Activated CD4-positive, alpha-beta T cell treated with anti-CD3 and anti-CD28 coated beads for 36 hours (primary cell): Measurements from ENCODE around the gene NTN4. TPM values are rescaled to one million over a fixed set of nuclear protein-coding genes. Genes with fewer than 3 reads are reported as not detected.
"Not testable (repeated sequence)": the region's sequence is repeated elsewhere in the genome, so short reads cannot be mapped to it uniquely, and the experiment has no call there.

Source experiments
- ATAC-seq: fragments of 200-7000 bp; cut with Tn5 transposase; one replicate; pipeline ENCODE4 v1.10.0; 2021; ENCODE audit warnings: mild to moderate bottlenecking, moderate library complexity
- CTCF ChIA-PET: fragments of 350-600 bp; sonication (Branson Sonifier 250); formaldehyde crosslinking; loops from one replicate; lab custom pipeline; 2021; ENCODE audit warnings: antibody characterized with exemption; lab: Charles Lee
- POLR2A ChIA-PET: fragments of 350-600 bp; sonication (Branson Sonifier 250); formaldehyde crosslinking; loops from one replicate; lab custom pipeline; 2021; ENCODE audit warnings: antibody characterized with exemption, inconsistent platforms; lab: Charles Lee
- DNase-seq: peaks from one replicate; pipeline ENCODE4 v3.0.0-alpha.2; 2020
- H3K27ac Mint-ChIP-seq: one replicate; pipeline ENCODE4 v1.8.0; 2021; ENCODE audit warnings: mixed read lengths
- H3K27me3 Mint-ChIP-seq: one replicate; pipeline ENCODE4 v1.8.0; 2021; ENCODE audit warnings: mixed read lengths
- H3K36me3 Mint-ChIP-seq: one replicate; pipeline ENCODE4 v1.8.0; 2021; ENCODE audit warnings: low read depth, mixed read lengths
- H3K4me1 Mint-ChIP-seq: one replicate; pipeline ENCODE4 v1.8.0; 2021; ENCODE audit warnings: mixed read lengths
- H3K4me3 Mint-ChIP-seq: one replicate; pipeline ENCODE4 v1.8.0; 2021; ENCODE audit warnings: mild to moderate bottlenecking, moderate library complexity, mixed read lengths
- H3K9me3 Mint-ChIP-seq: one replicate; pipeline ENCODE4 v1.8.0; 2021; ENCODE audit warnings: low read depth, mixed read lengths
- intact Hi-C, 2 experiments: fragments of 100-400 bp; cut with DNase I in 1 of 2; cut with micrococcal nuclease in 1 of 2; formaldehyde crosslinking; loops; one replicate each; pipeline versions ENCODE4 v1.14.2 to v1.15.1; 2022 to 2024; cut with DNase I, micrococcal nuclease
- total RNA-seq, 2 experiments: library from RNA; stranded (reverse); gene quantifications; one replicate each; pipeline ENCODE4 v1.2.3, GENCODE V29; 2021

Gene NTN4
- total RNA-seq, 2 experiments from 2014 or later = not detected

DNA sequence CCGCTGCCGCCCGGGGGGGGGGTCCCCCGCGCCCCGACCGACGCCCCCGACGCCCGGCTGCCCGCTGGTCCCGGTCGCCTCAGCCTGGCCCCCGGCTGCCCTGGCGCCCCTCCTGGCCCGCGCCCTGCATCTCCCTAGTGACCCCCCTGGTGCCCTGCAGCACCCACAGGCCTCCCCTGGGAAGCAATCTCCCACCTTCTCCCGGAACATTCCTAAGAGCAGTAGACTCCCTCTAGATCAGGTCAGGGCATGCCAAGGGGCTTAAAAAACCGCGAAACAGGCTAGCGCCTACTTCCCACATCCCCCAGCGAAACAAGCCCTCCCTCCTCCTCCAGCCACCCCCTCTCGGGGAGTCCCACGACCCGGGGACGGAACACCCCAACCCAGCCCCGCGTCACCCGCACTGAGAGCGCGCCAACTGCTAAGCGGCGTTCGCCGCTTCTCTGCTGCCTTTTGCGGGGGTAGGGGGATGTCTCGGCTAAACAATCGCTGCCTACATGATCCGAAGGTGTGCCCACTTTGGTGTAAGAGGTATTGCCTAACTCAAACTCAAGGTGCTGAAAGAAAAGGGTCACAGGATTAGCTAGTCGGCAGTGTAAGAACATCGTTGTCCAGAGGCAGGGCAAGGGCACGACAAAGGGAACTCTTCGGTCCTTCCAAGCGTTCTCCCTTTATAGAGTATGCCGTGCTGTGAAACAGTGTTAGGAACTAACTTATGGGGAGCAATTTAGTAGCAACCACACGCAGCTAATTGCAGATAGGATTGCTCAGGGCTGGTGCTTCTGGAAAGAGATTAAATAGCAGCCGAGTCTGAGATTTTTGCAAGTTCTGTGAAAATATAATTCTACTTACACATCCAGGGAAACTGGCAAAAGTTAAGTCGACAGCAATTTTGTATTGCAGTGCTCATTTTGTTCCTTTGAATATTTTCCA, 619 bp upstream of the NTN4 start:
- ATAC-seq = peak; percentile 48
- intact Hi-C loops = no loop called here
- Mint-ChIP-seq H3K4me1 (peaks cover 6% of the 10 kb centered on the region), H3K27ac (no peak overlapping the region), H3K36me3 (no peaks in the 10 kb centered on the region), H3K4me3 (peak overlapping the region; percentile 66), H3K9me3 (no peaks in the 10 kb centered on the region), H3K27me3 (peaks cover 50% of the 10 kb centered on the region)
- DNase-seq = peak; percentile 39
- ChIA-PET CTCF (interaction anchor here (0.7 kb wide), 1 partner anchor 10 kb away, joined by 4 read pairs; no protein-coding TSS in a partner anchor), POLR2A (interaction anchor here (0.6 kb wide), 1 partner anchor 1265 kb away, joined by 3 read pairs; no protein-coding TSS in a partner anchor)

DNA sequence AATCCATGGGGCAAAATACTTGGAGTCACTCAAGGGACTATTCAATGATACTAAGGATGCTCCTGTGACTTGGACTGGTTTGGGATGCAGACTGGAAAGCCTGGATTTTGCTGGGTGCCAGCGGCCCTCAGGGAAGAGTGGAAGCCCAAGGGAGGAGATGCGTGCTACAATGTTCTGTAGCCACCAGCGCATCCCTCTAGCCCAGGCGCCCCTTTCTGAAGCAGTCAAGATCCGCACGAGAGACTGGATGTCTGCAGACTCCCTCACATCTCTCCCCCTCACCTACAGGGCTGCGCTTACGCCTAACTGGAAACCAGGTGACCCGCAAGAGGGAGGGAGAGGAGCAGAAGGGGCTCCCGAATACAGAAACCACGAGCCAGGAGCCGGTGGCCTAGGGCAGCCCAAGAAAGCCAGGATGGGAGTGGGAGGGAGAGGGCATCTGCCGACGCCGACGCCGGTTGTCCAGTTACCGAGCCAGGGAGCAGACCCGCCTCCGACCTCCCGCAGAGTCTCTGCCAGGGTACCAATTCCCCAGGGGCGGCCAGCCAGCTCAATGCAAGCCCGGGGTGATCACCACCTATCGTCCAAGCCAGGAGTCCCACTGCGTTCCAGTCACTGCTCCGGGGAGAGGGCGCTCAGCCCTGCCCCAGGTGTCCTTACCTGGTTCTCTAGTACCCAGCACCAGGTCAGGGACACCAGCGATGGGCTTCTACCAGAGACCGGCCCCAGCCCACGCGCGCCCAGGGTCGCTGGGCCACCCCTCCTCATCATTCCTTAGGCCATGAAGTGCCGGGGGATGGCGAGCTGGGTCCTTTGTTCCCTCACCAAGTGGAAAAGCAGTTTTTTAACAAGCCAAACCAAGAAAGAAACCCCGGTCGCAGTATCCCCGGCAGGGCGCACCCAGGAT, 1.2 kb downstream of the NTN4 start:
- CTCF ChIA-PET = interaction anchor here (0.7 kb wide), 1 partner anchor 811 kb away, joined by 3 read pairs; no protein-coding TSS in a partner anchor

DNA sequence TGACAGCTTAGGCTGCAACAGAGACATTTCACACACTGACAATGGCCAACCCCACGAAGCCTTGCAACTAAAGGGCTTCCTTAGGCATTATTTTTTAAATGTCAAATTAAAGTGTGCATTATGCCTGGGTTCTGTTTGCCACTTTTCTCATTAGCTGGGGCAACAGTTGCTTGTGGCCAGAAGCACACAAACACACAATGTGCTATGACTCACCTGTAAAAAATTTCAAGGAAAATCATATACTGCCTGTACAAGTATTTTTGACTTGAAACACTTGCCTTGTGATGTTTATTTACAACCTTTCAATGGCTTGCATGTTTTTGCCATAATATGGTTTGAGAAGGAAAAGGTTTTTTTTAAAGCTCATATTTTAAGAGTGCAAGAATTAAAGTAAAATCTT, 1.9 kb downstream of the NTN4 start:
- H3K9me3 Mint-ChIP-seq = no peaks in the 10 kb centered on the region
- POLR2A ChIA-PET = no interaction called here
- DNase-seq = no peak
- peak overlapping the region; percentile 54 for H3K4me3 Mint-ChIP-seq
- peaks cover 6% of the 10 kb centered on the region for H3K4me1 Mint-ChIP-seq
- CTCF ChIA-PET = interaction anchor here (0.7 kb wide), 1 partner anchor 810 kb away, joined by 3 read pairs; no protein-coding TSS in a partner anchor
- ATAC-seq = no peak
- H3K27ac Mint-ChIP-seq = no peak overlapping the region
- H3K27me3 Mint-ChIP-seq = peaks cover 58% of the 10 kb centered on the region
- no peaks in the 10 kb centered on the region for H3K36me3 Mint-ChIP-seq
- intact Hi-C loops = no loop called here

More for the DNA sequence above, 1.2 kb downstream of the NTN4 start:
- H3K27me3 Mint-ChIP-seq = peaks cover 61% of the 10 kb centered on the region
- ATAC-seq (no peak), DNase-seq (peak; percentile 9)
- no peaks in the 10 kb centered on the region for H3K36me3 Mint-ChIP-seq
- peak overlapping the region; percentile 54 for H3K4me3 Mint-ChIP-seq
- POLR2A ChIA-PET = no interaction called here
- no peak overlapping the region for H3K27ac Mint-ChIP-seq
- intact Hi-C loops = no loop called here
- H3K4me1 Mint-ChIP-seq = peaks cover 6% of the 10 kb centered on the region
- no peaks in the 10 kb centered on the region for H3K9me3 Mint-ChIP-seq

DNA sequence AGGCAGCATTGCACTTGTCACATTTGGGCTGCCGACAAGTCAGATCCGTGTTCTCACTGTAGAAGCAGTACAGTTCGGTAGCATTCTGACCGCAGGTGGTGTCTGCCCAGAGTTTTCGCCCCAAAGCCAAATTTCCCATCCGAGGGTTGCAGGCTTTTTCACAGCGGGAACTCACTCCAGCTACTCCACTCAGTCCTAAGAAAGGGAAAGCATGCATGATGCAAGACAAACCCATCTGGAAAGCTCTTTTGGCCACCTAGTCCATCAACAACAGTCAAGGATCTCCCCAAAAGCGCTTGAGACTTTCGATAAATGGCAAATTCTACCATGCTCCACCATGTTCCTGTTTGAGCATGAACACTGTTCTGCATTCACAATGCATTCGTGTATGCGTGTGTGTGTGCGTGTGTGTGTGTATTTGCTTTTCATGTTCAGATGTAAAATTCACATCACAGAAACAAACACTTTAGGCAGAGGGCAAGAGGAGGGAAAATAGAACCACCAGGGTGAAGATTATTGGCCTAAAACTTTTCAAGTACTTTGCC, 3.2 kb downstream of the NTN4 start:
- ChIA-PET CTCF (no interaction called here), POLR2A (no interaction called here)
- ATAC-seq (no peak), DNase-seq (no peak)
- peaks cover 50% of the 10 kb centered on the region for H3K27me3 Mint-ChIP-seq
- H3K4me3 Mint-ChIP-seq = no peak overlapping the region
- H3K36me3 Mint-ChIP-seq = no peaks in the 10 kb centered on the region
- no peaks in the 10 kb centered on the region for H3K9me3 Mint-ChIP-seq
- H3K4me1 Mint-ChIP-seq = peaks cover 6% of the 10 kb centered on the region
- no peak overlapping the region for H3K27ac Mint-ChIP-seq
- intact Hi-C loops = no loop called here

DNA sequence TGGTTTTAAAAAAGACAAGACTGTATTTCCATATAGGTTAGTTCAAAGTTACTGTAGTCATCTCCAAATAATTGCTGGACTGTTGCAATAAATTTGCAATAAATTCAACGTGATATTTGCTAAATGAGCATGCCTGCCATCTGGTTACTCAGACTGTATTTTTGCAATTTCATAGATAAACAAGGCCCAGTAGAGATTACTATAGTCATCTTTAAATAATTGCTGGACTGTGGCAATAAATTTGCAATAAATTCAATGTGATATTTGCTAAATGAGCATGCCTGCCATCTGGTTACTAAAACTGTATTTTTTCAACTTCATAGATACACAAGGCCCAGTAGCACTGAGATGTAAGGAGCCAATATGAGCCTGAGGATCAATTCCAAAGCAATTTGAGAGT, 5.6 kb downstream of the NTN4 start:
- DNase-seq (no peak), ATAC-seq (no peak)
- Mint-ChIP-seq H3K27me3 (peaks cover 40% of the 10 kb centered on the region), H3K4me1 (no peaks in the 10 kb centered on the region), H3K36me3 (no peaks in the 10 kb centered on the region), H3K4me3 (no peak overlapping the region), H3K9me3 (no peaks in the 10 kb centered on the region), H3K27ac (no peak overlapping the region)
- POLR2A ChIA-PET = no interaction called here
- intact Hi-C loops = no loop called here
- CTCF ChIA-PET = no interaction called here

DNA sequence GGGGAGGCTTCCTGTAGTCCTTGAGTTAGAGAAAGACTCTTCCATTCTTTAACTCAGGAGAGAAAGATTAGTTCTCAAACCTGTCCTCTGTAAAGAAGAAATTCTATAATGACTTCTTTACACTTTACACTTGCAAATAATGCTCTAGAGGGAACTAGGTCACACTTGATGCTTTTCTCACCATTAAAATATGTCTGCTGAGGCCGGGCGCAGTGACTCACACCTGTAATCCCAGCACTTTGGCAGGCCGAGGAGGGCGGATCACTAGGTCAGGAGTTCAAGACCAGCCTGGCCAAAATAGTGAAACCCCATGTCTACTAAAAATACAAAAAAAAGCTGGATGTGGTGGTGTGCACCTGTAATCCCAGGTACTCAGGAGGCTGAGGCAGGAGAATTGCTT, 6.3 kb downstream of the NTN4 start:
- ChIA-PET POLR2A (no interaction called here), CTCF (no interaction called here)
- H3K4me3 Mint-ChIP-seq = no peak overlapping the region
- no peak for DNase-seq
- H3K27ac Mint-ChIP-seq = no peak overlapping the region
- H3K27me3 Mint-ChIP-seq = peaks cover 36% of the 10 kb centered on the region
- H3K9me3 Mint-ChIP-seq = no peaks in the 10 kb centered on the region
- no peaks in the 10 kb centered on the region for H3K4me1 Mint-ChIP-seq
- ATAC-seq = no peak
- H3K36me3 Mint-ChIP-seq = no peaks in the 10 kb centered on the region
- intact Hi-C loops = no loop called here

DNA sequence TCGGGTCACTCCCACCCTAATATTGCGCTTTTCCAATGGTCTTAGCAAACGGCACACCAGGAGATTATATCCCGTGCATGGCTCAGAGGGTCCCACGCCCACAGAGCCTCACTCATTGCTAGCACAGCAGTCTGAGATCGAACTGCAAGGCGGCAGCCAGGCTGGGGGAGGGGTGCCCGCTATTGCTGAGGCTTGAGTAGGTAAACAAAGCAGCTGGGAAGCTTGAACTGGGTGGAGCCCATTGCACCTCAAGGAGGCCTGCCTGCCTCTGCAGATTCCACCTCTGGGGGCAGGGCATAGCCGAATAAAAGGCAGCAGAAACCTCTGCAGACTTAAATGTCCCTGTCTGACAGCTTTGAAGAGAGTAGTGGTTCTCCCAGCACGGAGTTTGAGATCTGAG, 15.1 kb downstream of the NTN4 start:
- H3K4me3 Mint-ChIP-seq, H3K36me3 Mint-ChIP-seq, DNase-seq, H3K9me3 Mint-ChIP-seq, intact Hi-C loops, H3K4me1 Mint-ChIP-seq, POLR2A ChIA-PET, H3K27ac Mint-ChIP-seq, CTCF ChIA-PET, ATAC-seq: not testable (repeated sequence)
- peaks cover 25% of the 10 kb centered on the region for H3K27me3 Mint-ChIP-seq

DNA sequence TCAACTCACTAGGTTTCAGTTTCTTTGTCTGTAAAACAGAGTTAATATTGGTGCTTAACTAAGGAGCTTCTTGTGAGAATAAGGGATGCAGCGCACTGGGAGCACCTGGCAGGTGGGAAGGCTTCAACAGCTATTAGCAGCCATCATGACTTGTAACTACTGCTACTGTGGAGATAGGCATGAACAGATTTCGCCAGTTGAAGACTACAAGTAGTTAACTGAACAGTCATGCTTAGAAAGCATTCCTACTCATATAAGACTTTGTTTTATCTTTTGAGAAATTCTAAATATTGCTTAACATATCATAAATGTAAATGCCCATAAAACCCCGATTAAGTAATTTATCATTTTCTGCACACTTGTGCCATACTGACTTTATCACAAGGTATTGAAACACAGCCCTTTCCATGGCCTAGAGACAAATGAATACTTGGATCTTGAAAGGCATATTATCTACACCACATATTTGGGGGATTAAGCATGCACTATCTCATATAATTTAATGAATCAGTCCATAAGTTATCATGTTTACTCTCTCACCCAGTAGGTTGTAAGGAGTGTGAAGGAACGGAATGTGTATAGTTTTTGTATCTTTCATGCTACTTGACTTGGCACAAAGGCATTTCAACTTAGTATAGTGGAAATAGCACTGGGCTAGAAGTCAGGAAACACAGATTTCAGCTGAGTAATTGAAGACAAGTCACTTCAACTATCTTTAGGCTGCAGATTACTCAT, 16.1 kb downstream of the NTN4 start:
- DNase-seq (no peak), ATAC-seq (no peak)
- peaks cover 4% of the 10 kb centered on the region for H3K9me3 Mint-ChIP-seq
- no peaks in the 10 kb centered on the region for H3K36me3 Mint-ChIP-seq
- ChIA-PET CTCF (no interaction called here), POLR2A (no interaction called here)
- intact Hi-C loops = no loop called here
- no peaks in the 10 kb centered on the region for H3K4me1 Mint-ChIP-seq
- H3K4me3 Mint-ChIP-seq = no peak overlapping the region
- peaks cover 24% of the 10 kb centered on the region for H3K27me3 Mint-ChIP-seq
- H3K27ac Mint-ChIP-seq = no peak overlapping the region

DNA sequence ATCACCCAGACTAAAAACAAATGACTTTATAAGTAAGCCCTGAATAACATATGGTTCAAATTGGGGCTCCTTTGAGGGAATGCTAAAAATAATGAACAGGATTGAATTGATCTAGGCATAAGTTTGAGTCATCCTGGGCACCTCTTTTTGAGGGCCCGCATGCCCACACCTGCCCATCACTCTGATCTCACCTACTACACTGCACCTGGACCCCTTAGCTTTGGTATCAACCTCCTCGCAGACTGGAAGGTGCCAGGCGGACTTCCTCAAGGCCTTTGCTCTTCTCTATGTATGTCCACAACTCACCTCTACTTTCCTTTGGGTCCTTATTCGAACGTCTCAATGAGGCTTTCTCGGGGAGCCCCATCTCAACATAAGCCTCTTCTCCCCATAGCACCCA, 17.2 kb downstream of the NTN4 start:
- H3K4me3 Mint-ChIP-seq = no peak overlapping the region
- H3K27me3 Mint-ChIP-seq = peaks cover 20% of the 10 kb centered on the region
- no peaks in the 10 kb centered on the region for H3K36me3 Mint-ChIP-seq
- ATAC-seq (no peak), DNase-seq (no peak)
- peaks cover 4% of the 10 kb centered on the region for H3K9me3 Mint-ChIP-seq
- ChIA-PET CTCF (no interaction called here), POLR2A (no interaction called here)
- no peak overlapping the region for H3K27ac Mint-ChIP-seq
- no peaks in the 10 kb centered on the region for H3K4me1 Mint-ChIP-seq
- intact Hi-C loops = no loop called here

DNA sequence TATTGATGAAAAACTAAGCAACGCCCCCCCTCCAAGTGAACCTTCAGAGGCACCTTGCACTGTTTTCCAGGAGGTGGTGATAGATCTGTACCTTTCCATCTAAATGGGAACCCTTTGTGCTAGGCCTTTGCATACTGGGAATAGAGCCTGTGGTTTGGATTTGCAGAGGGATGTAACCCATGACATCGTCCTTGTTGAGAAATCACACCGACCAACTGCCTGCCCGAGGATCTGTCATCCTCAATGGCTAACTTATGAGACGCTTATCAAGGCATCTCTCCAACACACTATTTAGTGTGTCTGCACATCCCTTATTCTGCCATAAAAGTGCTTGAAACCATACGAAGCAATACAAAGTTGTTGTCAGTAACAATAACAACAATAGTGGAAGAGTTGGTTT, 22.9 kb downstream of the NTN4 start:
- ATAC-seq = no peak
- no peak for DNase-seq
- intact Hi-C loops = no loop called here
- POLR2A ChIA-PET = no interaction called here
- Mint-ChIP-seq H3K27ac (no peak overlapping the region), H3K4me3 (no peak overlapping the region), H3K36me3 (no peaks in the 10 kb centered on the region), H3K27me3 (peaks cover 28% of the 10 kb centered on the region), H3K4me1 (no peaks in the 10 kb centered on the region), H3K9me3 (no peaks in the 10 kb centered on the region)
- CTCF ChIA-PET = no interaction called here
